Mucosa of descending colon (tissue), 3 donors: ENCODE data around the gene SPA17. TPM values are rescaled to one million over a fixed set of nuclear protein-coding genes. Genes with fewer than 3 reads are reported as not detected.
A peak's percentile ranks its signal among the peaks of the same experiment; 100 is the strongest.

Experiments used
- ATAC-seq: fragments of 200-7000 bp; cut with Tn5 transposase; one replicate; pipeline ENCODE4 v1.9.1; 2020; ENCODE audit warnings: mild to moderate bottlenecking, moderate library complexity
- DNase-seq, 3 donors: peaks; one replicate each; pipeline ENCODE4 v3.0.0-alpha.2; 2020
- H3K36me3 ChIP-seq: fragments of 200-600 bp; one replicate; pipeline ENCODE4 v1.8.0; 2021; ENCODE audit warnings: low read depth, mild to moderate bottlenecking
- H3K4me1 ChIP-seq: fragments of 200-600 bp; one replicate; pipeline ENCODE4 v1.8.0; 2021; ENCODE audit warnings: low read depth, mild to moderate bottlenecking
- H3K4me3 ChIP-seq: fragments of 200-600 bp; one replicate; pipeline ENCODE4 v1.8.0; 2021; ENCODE audit warnings: mild to moderate bottlenecking
- H3K9me3 ChIP-seq: fragments of 200-600 bp; one replicate; pipeline ENCODE4 v1.8.0; 2021; ENCODE audit warnings: mild to moderate bottlenecking
- intact Hi-C, 2 donors: fragments of 100-400 bp; cut with DNase I in 1 of 2; cut with micrococcal nuclease in 1 of 2; formaldehyde crosslinking; loops; one replicate each; pipeline versions ENCODE4 v1.11.0 to v1.11.1; 2022; cut with DNase I, micrococcal nuclease
- total RNA-seq, 3 donors: library from RNA; stranded (reverse); fragmentation: NEBNext Ultra II Directional in 2 of 3; extraction: Animal tissue kit (Norgen Biotek cat#: 25700) in 2 of 3; gene quantifications; one replicate each; pipeline versions ENCODE4 v1.2.1 to v1.2.4, GENCODE V29; 2021 to 2023
- TF ChIP-seq, protein P1 (sequence below): fragments of 200-600 bp; IDR thresholded peaks from one replicate; pipeline ENCODE4 v1.8.0; 2022; ENCODE audit warnings: antibody characterized with exemption, mild to moderate bottlenecking
- donor health status: DM: no; HTN: no; CAD: no; lungs with moderate emphysema.
- donor health status: DM: no; HTN: no; CAD: no.
- donor health status: DM: no; HTN: yes; CAD: no.

SPA17 gene
- total RNA-seq, 3 donors from 2014 or later, result 4.6 to 6.9 (median 5.8) TPM

DNA sequence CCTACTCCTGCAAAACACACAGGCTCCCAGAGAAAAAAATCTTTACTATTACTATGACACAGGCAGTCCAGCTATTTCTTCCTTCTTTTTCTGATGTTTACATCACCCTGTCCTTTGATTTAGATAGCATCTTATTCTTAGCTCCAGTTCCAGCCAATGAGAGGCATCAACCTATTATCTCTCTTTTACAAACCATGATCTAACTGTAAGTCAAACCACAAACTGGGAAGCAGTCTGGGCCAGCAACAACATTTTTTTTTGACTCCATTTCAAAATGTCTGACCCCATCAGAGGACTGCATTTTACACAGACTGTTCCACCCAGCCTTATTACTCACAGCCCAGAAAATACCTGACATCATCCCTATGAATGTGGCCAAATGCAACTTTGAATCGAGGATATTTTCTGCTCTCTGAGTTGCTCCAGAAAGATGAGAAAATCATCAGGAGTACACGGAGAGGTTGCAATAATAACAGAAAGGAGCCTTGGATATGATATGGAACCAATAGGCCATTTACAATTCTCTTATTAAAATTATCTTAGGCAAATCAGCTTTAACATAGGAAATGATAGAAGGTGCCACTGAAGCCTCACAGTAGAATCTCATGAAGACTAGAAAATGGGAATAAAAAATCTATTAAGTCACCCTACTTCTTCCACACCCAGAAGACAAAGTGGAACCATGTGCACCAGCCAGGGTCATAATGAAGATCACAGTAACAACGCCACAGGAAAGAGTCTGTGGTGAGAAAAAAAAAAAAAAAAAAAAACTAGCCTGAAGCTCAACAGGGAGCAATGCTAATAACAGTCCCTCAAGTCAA, 29.9 kb upstream of the SPA17 start:
- ATAC-seq, result no peak
- intact Hi-C loops, result no loop called here
- H3K9me3 ChIP-seq, result no peaks in the 10 kb centered on the region

DNA sequence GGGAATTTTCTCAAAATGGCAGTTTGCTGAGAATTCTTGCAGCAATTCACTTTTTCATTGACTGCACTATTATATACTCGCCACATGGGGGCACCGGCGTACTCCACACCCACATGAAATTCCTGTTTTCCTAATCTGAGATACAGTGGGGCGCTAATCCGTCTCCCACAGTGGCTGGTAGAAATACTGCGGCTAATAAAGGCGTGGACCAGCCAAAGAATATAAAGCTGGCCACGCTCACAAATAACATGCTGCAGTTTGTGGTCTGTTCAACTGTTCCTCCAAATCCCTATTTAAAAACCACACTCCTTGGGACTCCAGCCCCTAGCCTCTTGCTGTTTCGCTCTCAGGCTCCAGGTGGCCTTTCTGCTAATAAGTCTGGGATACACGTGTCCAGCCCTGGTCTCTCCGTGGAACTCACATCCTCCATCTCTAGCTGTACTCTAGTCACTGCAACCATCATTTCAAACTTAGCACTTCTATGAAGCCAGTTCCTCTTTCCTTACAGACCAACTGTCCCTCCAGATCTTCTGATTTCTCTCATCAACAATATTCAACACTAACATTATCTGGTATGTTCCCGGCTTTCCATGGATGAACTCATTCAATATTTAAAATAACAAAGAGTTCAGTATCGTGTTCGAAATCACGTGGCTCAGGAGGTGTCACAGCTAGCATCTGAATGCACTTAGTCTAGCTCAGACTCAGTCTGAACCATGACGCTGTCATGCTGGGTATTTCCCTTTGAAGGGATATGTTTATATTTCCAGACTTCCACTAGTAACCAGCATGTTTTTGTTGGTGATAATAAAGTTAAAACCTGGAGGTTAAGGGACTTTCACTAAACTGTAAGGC, 29.1 kb upstream of the SPA17 start:
- Histone ChIP-seq H3K36me3 (no peaks in the 10 kb centered on the region), H3K4me1 (no peaks in the 10 kb centered on the region), H3K9me3 (no peaks in the 10 kb centered on the region), H3K4me3 (no peak overlapping the region)
- TF ChIP-seq, protein P1, sequence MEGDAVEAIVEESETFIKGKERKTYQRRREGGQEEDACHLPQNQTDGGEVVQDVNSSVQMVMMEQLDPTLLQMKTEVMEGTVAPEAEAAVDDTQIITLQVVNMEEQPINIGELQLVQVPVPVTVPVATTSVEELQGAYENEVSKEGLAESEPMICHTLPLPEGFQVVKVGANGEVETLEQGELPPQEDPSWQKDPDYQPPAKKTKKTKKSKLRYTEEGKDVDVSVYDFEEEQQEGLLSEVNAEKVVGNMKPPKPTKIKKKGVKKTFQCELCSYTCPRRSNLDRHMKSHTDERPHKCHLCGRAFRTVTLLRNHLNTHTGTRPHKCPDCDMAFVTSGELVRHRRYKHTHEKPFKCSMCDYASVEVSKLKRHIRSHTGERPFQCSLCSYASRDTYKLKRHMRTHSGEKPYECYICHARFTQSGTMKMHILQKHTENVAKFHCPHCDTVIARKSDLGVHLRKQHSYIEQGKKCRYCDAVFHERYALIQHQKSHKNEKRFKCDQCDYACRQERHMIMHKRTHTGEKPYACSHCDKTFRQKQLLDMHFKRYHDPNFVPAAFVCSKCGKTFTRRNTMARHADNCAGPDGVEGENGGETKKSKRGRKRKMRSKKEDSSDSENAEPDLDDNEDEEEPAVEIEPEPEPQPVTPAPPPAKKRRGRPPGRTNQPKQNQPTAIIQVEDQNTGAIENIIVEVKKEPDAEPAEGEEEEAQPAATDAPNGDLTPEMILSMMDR, result peak; percentile 51
- DNase-seq (peak in 2 of 3 donors; percentile 16 to 54), ATAC-seq (peak; percentile 91)
- intact Hi-C loops, result no loop called here

More for the DNA sequence above, 29.9 kb upstream of the SPA17 start:
- Histone ChIP-seq H3K4me1 (no peaks in the 10 kb centered on the region), H3K36me3 (no peaks in the 10 kb centered on the region), H3K4me3 (no peak overlapping the region)
- TF ChIP-seq, protein P1, result no peak
- DNase-seq, result no peak

DNA sequence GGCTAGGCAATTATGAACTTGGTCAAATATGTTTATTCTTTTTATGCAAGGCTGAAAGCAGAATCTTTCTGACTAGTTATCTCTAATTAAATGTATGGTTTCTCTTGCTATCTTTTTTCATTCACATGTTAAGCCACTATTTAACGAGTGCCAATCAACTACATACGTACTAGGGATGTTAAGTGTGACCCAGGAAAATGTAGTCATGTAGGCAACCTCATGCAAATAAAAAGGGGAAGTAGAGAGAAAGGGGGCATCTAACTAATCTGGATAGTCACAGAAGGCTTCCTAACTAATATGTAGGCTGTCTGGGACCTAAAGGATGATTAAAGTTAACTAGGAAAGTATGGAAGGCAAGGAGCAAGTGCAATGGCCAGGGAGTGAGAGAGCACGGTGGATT, 27.6 kb upstream of the SPA17 start:
- no peak for ATAC-seq
- Histone ChIP-seq H3K4me1 (no peaks in the 10 kb centered on the region), H3K9me3 (no peaks in the 10 kb centered on the region), H3K36me3 (no peaks in the 10 kb centered on the region), H3K4me3 (no peak overlapping the region)
- intact Hi-C loops, result no loop called here
- TF ChIP-seq, protein P1, result no peak
- no peak for DNase-seq

DNA sequence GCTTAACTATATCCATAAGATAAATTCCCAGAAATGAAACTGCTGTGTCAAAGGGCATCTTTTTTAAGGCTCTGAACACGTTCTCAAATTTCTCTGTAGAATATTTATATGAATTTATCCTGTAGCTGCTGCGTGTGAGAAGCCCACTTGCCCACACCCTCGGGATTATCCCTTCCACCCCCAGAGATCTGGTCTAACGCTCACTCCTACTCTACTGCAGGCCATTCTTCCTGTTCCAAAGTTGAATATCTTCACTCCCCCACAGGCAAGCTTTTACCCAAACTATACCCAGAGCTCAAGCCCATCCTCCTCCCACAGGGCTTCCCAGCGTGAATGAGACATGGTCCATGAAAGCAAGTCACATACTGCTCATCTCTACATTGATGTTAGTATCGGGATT, 25.1 kb upstream of the SPA17 start:
- no peak overlapping the region for H3K4me3 ChIP-seq
- TF ChIP-seq, protein P1, result no peak
- no peaks in the 10 kb centered on the region for H3K4me1 ChIP-seq
- no peak for DNase-seq
- H3K9me3 ChIP-seq, result no peaks in the 10 kb centered on the region
- intact Hi-C loops, result no loop called here
- no peaks in the 10 kb centered on the region for H3K36me3 ChIP-seq
- ATAC-seq, result no peak

DNA sequence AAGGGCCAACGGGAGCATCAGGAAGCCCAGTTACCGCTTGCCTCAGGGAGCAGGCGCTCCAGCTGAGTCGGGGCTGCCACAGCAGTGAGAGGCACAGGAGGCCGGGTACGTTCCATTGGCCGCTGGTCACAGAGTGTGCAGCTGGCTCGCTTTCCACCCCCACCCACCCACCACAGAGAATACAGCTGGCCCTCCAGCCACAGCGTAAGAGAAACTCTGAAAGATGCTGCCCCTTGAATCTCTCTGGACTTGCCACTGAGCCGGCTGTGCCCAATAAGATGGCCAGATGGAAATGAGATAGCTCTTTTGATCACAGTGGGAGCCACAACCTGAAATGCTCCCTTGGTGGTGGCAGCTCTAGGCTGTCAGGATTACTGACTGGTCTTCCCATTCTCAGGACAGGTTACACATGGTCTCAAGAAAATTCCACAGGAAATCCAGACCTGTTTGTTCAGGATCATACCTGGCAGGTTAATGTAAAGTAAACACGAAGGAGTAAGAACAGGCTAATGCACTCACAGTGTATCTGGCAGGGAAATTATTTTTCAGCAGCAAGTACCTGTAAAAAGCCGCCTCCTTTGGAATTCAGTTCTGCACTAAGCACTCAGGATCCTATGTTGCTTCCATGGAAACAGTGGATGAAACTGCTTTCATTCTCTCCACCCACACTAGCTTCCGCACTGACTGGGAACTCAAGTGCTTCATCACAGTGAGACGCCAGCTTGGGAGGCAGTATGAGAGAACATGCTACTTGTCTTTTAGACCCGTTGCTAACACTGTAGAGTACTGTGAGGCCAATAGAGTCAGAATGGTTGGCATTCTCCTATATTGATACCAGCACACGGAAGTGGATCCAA, 16.7 kb upstream of the SPA17 start:
- H3K9me3 ChIP-seq, result no peaks in the 10 kb centered on the region
- intact Hi-C loops, result no loop called here
- ATAC-seq (no peak), DNase-seq (no peak)
- no peaks in the 10 kb centered on the region for H3K4me1 ChIP-seq
- H3K36me3 ChIP-seq, result no peaks in the 10 kb centered on the region
- no peak overlapping the region for H3K4me3 ChIP-seq
- TF ChIP-seq, protein P1, result no peak
